ENCODE measurements around the gene ATP5F1D. TPM values are rescaled to one million over a fixed set of nuclear protein-coding genes. Genes with fewer than 3 reads are reported as not detected.

The ATP5F1D gene
- total RNA-seq, 1 donor from 2014 or later = 24.5 TPM

GRCh38 chr19:1258163-1258492, 16.6 kb downstream of the ATP5F1D start:
- H3K27me3 ChIP-seq (ENCODE audit: control insufficient read depth in 3 of 3, insufficient read depth in 3 of 3, low read length in 3 of 3) = no peaks in the 10 kb centered on the region
- no peak overlapping the region for H3K9ac ChIP-seq (ENCODE audit: low read depth in 1 of 3, low read length in 3 of 3)
- peaks cover 26 to 34% (median 32%) of the 10 kb centered on the region in 3 donors for H3K36me3 ChIP-seq (ENCODE audit: control insufficient read depth in 3 of 3, insufficient read depth in 3 of 3, low read length in 3 of 3)
- H3K27ac ChIP-seq (ENCODE audit: low read depth, low read length) = peak overlapping the region; percentile 89
- no peak overlapping the region for H3K4me3 ChIP-seq (ENCODE audit: low read length in 3 of 3)
- peaks cover 63 to 75% (median 71%) of the 10 kb centered on the region in 3 donors for H3K4me1 ChIP-seq (ENCODE audit: control insufficient read depth in 3 of 3, insufficient read depth in 3 of 3, low read length in 3 of 3)
- H3K9me3 ChIP-seq (ENCODE audit: control insufficient read depth in 3 of 3, low read length in 3 of 3) = no peaks in the 10 kb centered on the region

DNA sequence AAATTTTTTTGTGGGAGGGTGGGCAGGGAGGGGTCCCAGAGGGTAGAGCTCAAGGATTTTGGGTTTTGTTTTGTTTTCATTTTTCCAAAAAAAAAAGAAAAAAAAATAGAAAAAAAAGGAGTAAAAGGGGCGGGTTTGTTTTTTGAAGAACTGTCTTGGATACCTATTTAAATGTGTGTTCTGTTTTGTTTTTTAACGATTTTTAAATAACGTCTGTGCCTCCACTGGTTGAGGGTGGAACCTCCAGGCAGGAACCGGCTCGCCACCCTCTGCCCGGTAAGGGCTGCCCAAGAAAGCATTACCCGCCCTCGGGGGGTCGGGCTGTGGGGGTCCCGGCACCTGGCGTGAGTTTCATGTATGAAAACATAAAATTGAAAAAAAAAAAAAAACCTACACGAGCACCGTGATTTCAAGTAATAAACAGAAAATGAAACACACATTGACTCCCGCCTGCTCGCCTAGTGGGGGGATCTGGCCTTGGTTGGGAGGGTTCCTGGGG, 17.2 kb downstream of the ATP5F1D start:
- H3K27me3 ChIP-seq (ENCODE audit: control insufficient read depth in 3 of 3, insufficient read depth in 3 of 3, low read length in 3 of 3) = no peaks in the 10 kb centered on the region
- peaks cover 59 to 70% (median 66%) of the 10 kb centered on the region in 3 donors for H3K4me1 ChIP-seq (ENCODE audit: control insufficient read depth in 3 of 3, insufficient read depth in 3 of 3, low read length in 3 of 3)
- no peaks in the 10 kb centered on the region for H3K9me3 ChIP-seq (ENCODE audit: control insufficient read depth in 3 of 3, low read length in 3 of 3)
- peak overlapping the region in 1 of 3 donors; percentile 58 for H3K9ac ChIP-seq (ENCODE audit: low read depth in 1 of 3, low read length in 3 of 3)
- peak overlapping the region; percentile 89 for H3K27ac ChIP-seq (ENCODE audit: low read depth, low read length)
- H3K36me3 ChIP-seq (ENCODE audit: control insufficient read depth in 3 of 3, insufficient read depth in 3 of 3, low read length in 3 of 3) = peaks cover 26 to 34% (median 30%) of the 10 kb centered on the region in 3 donors
- no peak overlapping the region for H3K4me3 ChIP-seq (ENCODE audit: low read length in 3 of 3)

GRCh38 chr19:1259206-1259875, 17.8 kb downstream of the ATP5F1D start:
- Histone ChIP-seq H3K27me3 (ENCODE audit: control insufficient read depth in 3 of 3, insufficient read depth in 3 of 3, low read length in 3 of 3) (no peaks in the 10 kb centered on the region), H3K4me1 (ENCODE audit: control insufficient read depth in 3 of 3, insufficient read depth in 3 of 3, low read length in 3 of 3) (peaks cover 54 to 65% (median 60%) of the 10 kb centered on the region in 3 donors), H3K9me3 (ENCODE audit: control insufficient read depth in 3 of 3, low read length in 3 of 3) (no peaks in the 10 kb centered on the region), H3K36me3 (ENCODE audit: control insufficient read depth in 3 of 3, insufficient read depth in 3 of 3, low read length in 3 of 3) (peaks cover 26 to 31% (median 26%) of the 10 kb centered on the region in 3 donors), H3K4me3 (ENCODE audit: low read length in 3 of 3) (peak overlapping the region; percentile 7 to 43 (median 41)), H3K9ac (ENCODE audit: low read depth in 1 of 3, low read length in 3 of 3) (peak overlapping the region; percentile 2 to 58 (median 57)), H3K27ac (ENCODE audit: low read depth, low read length) (peak overlapping the region; percentile 89)

DNA sequence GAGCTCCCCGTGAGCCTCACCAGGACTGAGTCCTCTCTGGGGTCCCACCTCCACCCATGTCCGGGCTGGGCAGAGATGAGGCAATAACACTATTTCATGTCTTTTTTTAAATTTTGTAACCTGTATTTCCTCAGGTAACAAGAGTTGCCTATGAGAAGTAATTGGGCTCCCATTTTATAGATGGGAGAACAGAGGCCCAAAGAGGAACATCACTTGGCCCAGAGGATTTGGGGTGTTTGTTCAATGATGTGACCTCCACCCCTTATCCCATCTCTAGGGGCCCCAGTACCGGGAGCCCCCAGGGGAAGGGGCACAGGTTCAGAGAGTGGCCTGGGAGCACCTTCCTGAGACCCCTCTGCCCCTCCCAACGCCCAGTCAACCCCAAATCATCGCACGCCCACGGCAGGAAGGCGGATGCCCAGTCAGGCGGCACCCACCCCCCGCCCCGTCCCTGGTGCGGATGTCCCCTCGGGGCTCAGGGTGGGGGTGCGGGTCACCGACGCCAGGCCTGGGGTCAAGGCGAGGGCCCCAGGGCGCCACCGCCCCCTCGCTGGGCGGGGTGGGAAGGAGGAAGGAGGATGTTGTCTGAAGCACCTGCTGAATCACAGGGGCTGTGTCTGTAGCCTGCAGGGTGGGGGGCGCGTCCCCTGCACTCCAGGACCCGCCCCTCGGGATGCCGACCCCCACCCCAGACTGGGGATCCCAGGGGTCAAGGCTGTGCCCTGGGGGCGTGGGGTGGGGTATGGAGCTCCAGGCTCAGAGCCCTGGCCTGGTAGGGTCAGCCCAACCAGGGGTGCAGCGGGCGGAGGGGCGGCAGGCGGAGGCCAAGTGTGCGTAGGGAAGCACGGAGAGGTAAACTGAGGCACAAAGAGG, 18.6 kb downstream of the ATP5F1D start:
- Histone ChIP-seq H3K27ac (ENCODE audit: low read depth, low read length) (peak overlapping the region; percentile 89), H3K4me1 (ENCODE audit: control insufficient read depth in 3 of 3, insufficient read depth in 3 of 3, low read length in 3 of 3) (peaks cover 47 to 65% (median 55%) of the 10 kb centered on the region in 3 donors), H3K9ac (ENCODE audit: low read depth in 1 of 3, low read length in 3 of 3) (peak overlapping the region in 2 of 3 donors; percentile 57 to 58), H3K4me3 (ENCODE audit: low read length in 3 of 3) (peak overlapping the region; percentile 7 to 51 (median 49)), H3K27me3 (ENCODE audit: control insufficient read depth in 3 of 3, insufficient read depth in 3 of 3, low read length in 3 of 3) (no peaks in the 10 kb centered on the region), H3K9me3 (ENCODE audit: control insufficient read depth in 3 of 3, low read length in 3 of 3) (no peaks in the 10 kb centered on the region), H3K36me3 (ENCODE audit: control insufficient read depth in 3 of 3, insufficient read depth in 3 of 3, low read length in 3 of 3) (peaks cover 18 to 23% (median 18%) of the 10 kb centered on the region in 3 donors)

DNA sequence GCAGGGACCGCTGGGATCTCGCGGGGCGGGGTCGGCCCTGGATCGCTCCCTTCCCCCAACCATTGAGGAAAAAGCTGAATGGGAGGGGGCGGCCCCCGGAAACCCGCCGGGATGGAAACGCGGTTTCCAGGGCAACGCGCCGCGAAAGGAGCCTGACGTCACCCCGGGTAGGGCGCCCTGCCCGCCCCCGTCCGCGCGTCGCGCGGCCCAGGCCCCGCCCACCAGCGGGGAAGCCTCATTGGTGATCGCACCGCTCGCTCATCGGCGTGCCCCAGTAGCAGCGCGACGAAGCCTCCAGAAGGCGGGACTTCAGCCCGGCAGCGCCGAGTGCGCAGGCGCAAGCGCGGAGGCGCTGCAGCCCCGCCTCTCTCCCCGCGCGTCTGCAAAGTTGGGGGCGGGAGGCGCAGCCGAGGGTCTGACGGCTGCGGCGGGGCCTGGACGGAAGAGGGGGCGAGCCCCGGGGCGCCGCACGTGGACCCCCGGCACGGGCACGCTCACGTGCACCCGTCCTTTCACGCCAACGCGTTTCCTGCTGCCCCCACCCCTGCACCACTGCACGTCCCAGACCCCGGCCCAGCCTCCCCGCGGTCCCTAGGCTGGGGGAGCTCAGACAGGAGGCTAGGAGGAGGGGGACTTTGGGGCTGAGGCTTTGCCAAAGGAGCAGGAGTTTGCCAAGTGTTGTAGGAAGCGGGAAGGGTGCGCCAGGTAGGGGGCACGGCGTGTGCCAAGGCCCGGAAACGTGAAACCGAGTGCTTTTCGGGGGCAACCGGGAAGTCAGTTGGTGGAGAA, 19.4 kb downstream of the ATP5F1D start:
- Histone ChIP-seq H3K36me3 (ENCODE audit: control insufficient read depth in 3 of 3, insufficient read depth in 3 of 3, low read length in 3 of 3) (peaks cover 10 to 14% (median 10%) of the 10 kb centered on the region in 3 donors), H3K9ac (ENCODE audit: low read depth in 1 of 3, low read length in 3 of 3) (peak overlapping the region; percentile 80 to 86 (median 83)), H3K27ac (ENCODE audit: low read depth, low read length) (peak overlapping the region; percentile 89), H3K9me3 (ENCODE audit: control insufficient read depth in 3 of 3, low read length in 3 of 3) (no peaks in the 10 kb centered on the region), H3K4me1 (ENCODE audit: control insufficient read depth in 3 of 3, insufficient read depth in 3 of 3, low read length in 3 of 3) (peaks cover 47 to 64% (median 53%) of the 10 kb centered on the region in 3 donors), H3K27me3 (ENCODE audit: control insufficient read depth in 3 of 3, insufficient read depth in 3 of 3, low read length in 3 of 3) (no peaks in the 10 kb centered on the region), H3K4me3 (ENCODE audit: low read length in 3 of 3) (peak overlapping the region; percentile 71 to 83 (median 78))

- Histone ChIP-seq H3K9ac (ENCODE audit: low read depth in 1 of 3, low read length in 3 of 3) (peak overlapping the region; percentile 80 to 86 (median 83)), H3K27me3 (ENCODE audit: control insufficient read depth in 3 of 3, insufficient read depth in 3 of 3, low read length in 3 of 3) (no peaks in the 10 kb centered on the region), H3K27ac (ENCODE audit: low read depth, low read length) (peak overlapping the region; percentile 89), H3K4me3 (ENCODE audit: low read length in 3 of 3) (peak overlapping the region; percentile 71 to 83 (median 78)), H3K4me1 (ENCODE audit: control insufficient read depth in 3 of 3, insufficient read depth in 3 of 3, low read length in 3 of 3) (peaks cover 50 to 66% (median 56%) of the 10 kb centered on the region in 3 donors), H3K36me3 (ENCODE audit: control insufficient read depth in 3 of 3, insufficient read depth in 3 of 3, low read length in 3 of 3) (peaks cover 7 to 11% (median 8%) of the 10 kb centered on the region in 3 donors), H3K9me3 (ENCODE audit: control insufficient read depth in 3 of 3, low read length in 3 of 3) (no peaks in the 10 kb centered on the region)
Measured at GRCh38 chr19:1261538-1261797, 19.9 kb downstream of the ATP5F1D start.

- H3K9ac ChIP-seq (ENCODE audit: low read depth in 1 of 3, low read length in 3 of 3) = peak overlapping the region; percentile 80 to 86 (median 83)
- H3K27ac ChIP-seq (ENCODE audit: low read depth, low read length) = peak overlapping the region; percentile 89
- H3K4me3 ChIP-seq (ENCODE audit: low read length in 3 of 3) = peak overlapping the region; percentile 71 to 83 (median 78)
- no peaks in the 10 kb centered on the region for H3K27me3 ChIP-seq (ENCODE audit: control insufficient read depth in 3 of 3, insufficient read depth in 3 of 3, low read length in 3 of 3)
- no peaks in the 10 kb centered on the region for H3K9me3 ChIP-seq (ENCODE audit: control insufficient read depth in 3 of 3, low read length in 3 of 3)
- peaks cover 50 to 62% (median 57%) of the 10 kb centered on the region in 3 donors for H3K4me1 ChIP-seq (ENCODE audit: control insufficient read depth in 3 of 3, insufficient read depth in 3 of 3, low read length in 3 of 3)
- peaks cover 2 to 6% (median 3%) of the 10 kb centered on the region in 3 donors for H3K36me3 ChIP-seq (ENCODE audit: control insufficient read depth in 3 of 3, insufficient read depth in 3 of 3, low read length in 3 of 3)
Measured at GRCh38 chr19:1261798-1262622, 20.5 kb downstream of the ATP5F1D start.

GRCh38 chr19:1262623-1263123, 21.1 kb downstream of the ATP5F1D start:
- peak overlapping the region in 2 of 3 donors; percentile 83 to 86 for H3K9ac ChIP-seq (ENCODE audit: low read depth in 1 of 3, low read length in 3 of 3)
- peaks cover 0 to 1% (median 0%) of the 10 kb centered on the region in 3 donors for H3K36me3 ChIP-seq (ENCODE audit: control insufficient read depth in 3 of 3, insufficient read depth in 3 of 3, low read length in 3 of 3)
- H3K9me3 ChIP-seq (ENCODE audit: control insufficient read depth in 3 of 3, low read length in 3 of 3) = no peaks in the 10 kb centered on the region
- H3K4me1 ChIP-seq (ENCODE audit: control insufficient read depth in 3 of 3, insufficient read depth in 3 of 3, low read length in 3 of 3) = peaks cover 55 to 64% (median 61%) of the 10 kb centered on the region in 3 donors
- H3K27me3 ChIP-seq (ENCODE audit: control insufficient read depth in 3 of 3, insufficient read depth in 3 of 3, low read length in 3 of 3) = no peaks in the 10 kb centered on the region
- H3K27ac ChIP-seq (ENCODE audit: low read depth, low read length) = peak overlapping the region; percentile 89
- H3K4me3 ChIP-seq (ENCODE audit: low read length in 3 of 3) = no peak overlapping the region

- H3K27ac ChIP-seq (ENCODE audit: low read depth, low read length) = peak overlapping the region; percentile 89
Measured at GRCh38 chr19:1263188-1263587, 21.6 kb downstream of the ATP5F1D start.

More at GRCh38 chr19:1263188-1263587, 21.6 kb downstream of the ATP5F1D start:
- Histone ChIP-seq H3K27me3 (ENCODE audit: control insufficient read depth in 3 of 3, insufficient read depth in 3 of 3, low read length in 3 of 3) (no peaks in the 10 kb centered on the region), H3K9me3 (ENCODE audit: control insufficient read depth in 3 of 3, low read length in 3 of 3) (no peaks in the 10 kb centered on the region), H3K9ac (ENCODE audit: low read depth in 1 of 3, low read length in 3 of 3) (peak overlapping the region in 1 of 3 donors; percentile 86), H3K4me1 (ENCODE audit: control insufficient read depth in 3 of 3, insufficient read depth in 3 of 3, low read length in 3 of 3) (peaks cover 56 to 68% (median 62%) of the 10 kb centered on the region in 3 donors), H3K36me3 (ENCODE audit: control insufficient read depth in 3 of 3, insufficient read depth in 3 of 3, low read length in 3 of 3) (no peaks in the 10 kb centered on the region), H3K4me3 (ENCODE audit: low read length in 3 of 3) (no peak overlapping the region)

Data from skeletal muscle tissue (tissue), 4 donors.